DMS114 treated with DMSO at 0.1 percent for 48 hours (cell line): ENCODE measurements around the gene NELFB.
"Not testable (repeated sequence)": the region's sequence is repeated elsewhere in the genome, so short reads cannot be mapped to it uniquely, and the experiment has no call there.

Experiments
- DNase-seq: peaks from one replicate; lab custom pipeline; 2025; ENCODE audit not compliant: unreplicated experiment; lab: John Stamatoyannopoulos, UW

The NELFB gene

DNA sequence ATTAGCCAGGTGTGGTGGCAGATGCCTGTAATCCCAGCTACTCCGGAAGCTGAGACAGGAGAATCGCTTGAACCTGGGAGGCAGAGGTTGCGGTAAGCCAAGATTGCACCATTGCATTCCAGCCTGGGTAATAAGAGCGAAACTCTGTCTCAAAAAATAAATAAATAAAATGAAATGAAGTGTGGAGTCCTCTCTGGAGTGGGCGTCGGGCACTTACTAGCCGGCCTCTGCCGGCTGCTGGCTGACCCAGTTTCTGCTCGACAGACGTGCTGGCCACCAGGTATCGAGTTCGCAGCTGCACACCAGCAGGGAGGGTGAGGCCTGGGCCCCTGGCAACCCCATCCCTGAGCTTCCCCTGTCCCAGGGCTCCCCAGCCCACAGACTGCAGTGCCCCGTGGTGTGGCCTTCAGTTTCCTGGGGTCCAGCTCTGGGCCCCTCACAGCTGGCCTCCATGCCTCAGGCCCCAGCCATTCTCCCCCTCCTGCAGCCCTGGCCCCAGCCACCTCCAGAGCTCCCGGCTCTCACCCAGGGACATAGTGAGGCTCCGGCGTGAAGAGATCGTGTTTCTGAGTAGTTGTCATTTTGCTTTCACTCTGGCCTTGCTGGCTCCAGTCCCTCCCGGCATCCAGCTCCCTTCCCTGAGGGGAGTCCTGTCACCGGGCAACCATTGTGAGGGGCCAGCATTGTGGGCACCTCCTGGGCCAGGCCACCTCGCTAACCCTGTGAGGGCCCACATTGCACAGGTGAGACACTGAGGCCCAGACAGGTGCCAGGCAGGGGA, 7.8 kb upstream of the NELFB start:
- DNase-seq, result no peak

DNA sequence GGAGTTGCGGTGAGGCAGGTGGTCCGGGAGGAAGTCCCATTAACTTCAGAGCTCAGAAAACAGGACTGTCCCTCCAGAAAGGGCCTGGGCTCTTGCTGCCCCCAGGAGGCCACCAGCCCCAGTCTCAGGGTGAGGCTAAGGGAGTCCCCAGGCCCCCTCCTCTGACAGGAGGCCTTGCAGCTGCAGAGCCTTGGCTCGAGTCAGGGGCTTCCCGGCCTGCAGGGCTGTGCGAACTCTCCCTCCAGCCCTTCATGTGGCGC, 7.3 kb upstream of the NELFB start:
- DNase-seq, result no peak

DNA sequence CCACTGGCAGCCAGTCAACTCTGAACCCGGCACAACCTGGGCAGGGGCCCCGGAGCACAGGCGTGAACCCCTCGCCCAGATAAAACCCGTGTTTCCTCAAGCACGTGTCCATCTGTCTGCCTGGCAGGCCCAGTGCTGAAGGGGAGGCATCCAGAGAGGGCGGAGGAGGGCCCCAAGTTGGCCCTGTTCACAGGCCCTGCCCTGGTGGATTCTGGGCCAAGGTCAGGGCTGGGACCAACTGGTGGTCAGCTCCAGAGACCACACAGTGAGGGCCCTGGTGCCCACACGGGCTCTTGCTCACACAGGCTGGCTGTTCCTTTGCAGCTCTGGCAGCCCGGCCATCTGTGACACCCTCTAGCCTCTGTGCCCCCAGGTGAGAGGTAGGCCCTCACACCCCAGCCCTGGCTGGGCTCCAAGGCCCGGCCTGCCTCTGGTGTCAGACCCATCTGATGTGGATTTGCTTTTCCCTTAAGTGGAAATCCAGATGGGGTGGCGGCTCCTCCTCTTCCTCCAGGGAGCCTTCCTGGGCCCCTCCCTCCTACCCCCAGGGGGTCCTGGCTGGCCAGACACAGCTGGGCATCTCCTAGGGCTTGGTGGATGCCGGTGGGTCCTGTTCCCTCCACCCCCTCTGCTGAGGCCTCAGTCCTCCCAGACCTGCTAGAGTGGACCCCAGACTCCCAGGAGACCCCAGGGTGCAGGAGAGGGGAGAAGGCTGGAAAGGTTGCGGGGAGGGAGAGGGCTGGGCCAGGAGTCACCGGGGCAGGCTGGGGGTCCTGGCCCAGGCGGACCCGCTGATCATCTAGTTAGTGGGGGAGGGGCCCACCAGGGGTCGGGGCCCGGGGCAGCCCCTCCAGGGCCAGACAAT, 4.6 kb upstream of the NELFB start:
- DNase-seq, result no peak

DNA sequence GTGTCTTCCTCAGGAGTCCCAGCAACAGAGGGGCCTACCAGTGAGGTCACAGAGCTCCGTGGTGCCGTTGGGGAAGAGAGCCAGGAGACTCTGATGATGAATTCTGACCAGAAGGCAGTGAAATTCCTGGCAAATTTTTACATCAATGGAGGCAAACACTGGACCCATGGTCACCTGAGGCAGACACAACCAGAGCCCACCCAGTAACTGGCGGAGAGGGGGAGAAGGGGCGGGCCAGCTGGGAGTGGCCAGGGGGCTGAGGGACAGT, 4.0 kb upstream of the NELFB start, which contains the start of gene STPG3:
TSS of gene STPG3 (plus strand) at position 93 of the 268 bp plus-strand sequence. CDS start at position 94, 1 bp downstream.
- no peak for DNase-seq

DNA sequence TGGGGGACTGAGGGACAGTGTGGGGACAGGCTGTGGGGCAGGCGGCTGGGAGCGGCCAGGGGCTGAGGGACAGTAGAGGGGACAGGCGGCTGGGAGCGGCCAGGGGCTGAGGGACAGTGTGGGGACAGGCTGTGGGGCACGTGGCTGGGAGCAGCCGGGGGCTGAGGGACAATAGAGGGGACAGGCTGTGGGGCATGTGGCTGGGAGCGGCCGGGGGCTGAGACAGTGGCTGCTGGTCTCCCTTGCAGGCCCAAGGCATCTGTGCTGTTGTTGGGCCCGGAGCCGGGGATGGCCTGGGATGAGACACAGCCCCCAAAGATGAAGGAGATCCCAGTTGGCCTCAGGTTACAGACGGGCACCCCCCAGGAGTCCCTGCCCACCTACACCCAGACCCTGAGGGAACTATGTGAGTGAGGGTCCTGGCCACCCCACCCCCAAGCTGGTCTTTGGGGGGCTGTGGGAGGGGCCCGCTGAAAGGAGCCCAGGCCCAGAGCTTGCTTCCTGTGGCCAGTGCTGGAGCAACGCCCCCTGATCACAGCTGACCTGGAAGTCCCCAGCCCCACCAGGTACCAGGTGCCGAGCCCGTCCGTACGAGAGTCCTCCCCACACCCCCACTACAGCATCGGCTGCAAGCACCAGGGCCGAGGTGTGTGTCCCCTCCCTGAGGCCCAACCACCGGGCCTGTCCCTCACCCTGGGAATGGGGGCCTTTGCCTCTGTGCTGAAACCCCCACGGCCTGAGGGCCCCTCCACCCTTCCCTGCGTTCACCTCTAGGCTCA, 3.4 kb upstream of the NELFB start:
- DNase-seq, result no peak

DNA sequence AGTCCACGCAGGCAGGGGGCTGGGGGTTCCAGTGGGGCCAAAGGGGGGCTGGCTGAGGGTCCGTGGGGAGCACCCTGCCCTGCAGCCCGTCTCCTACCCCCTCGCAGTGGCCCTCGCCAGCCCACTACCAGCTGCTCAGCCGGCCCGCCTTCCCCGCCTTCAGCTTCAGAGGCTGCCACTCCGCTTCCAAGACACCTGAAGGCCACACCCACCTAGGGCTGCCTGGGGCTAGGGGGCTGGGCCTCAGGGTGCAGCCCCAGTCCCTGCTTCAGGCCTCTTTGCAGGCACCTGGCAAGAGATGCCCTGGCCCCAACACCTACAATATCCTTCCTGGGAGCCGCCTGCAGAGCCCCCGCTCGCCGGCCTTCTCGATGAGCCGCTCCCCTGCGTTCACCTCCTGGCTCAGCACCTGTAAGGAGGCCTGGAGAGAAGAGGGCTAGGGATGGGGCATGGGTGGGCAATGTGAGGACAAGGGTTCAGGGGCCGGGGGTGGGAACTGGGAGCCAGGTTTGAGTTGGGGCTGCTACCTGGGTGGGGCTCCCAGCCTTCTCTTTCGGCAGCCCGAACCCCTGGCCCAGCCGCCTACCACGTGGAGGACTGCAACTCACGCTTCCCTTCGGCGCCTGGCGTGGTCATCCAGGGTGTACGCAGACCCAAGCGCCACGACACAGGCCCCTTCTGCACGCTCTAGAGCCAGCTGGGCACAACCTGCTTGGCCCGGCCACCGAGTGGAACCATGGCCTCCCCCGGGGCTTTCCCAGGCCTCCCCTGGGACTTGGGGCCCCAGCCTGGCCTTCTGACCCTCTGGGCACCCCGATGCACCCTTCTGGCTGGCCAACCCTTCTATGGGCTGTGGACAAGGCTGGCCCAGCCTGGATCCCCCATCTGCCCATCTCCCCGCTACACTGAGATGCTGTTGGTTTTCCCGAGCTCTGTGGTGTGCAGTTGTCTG, 2.3 kb upstream of the NELFB start:
- DNase-seq, result no peak

DNA sequence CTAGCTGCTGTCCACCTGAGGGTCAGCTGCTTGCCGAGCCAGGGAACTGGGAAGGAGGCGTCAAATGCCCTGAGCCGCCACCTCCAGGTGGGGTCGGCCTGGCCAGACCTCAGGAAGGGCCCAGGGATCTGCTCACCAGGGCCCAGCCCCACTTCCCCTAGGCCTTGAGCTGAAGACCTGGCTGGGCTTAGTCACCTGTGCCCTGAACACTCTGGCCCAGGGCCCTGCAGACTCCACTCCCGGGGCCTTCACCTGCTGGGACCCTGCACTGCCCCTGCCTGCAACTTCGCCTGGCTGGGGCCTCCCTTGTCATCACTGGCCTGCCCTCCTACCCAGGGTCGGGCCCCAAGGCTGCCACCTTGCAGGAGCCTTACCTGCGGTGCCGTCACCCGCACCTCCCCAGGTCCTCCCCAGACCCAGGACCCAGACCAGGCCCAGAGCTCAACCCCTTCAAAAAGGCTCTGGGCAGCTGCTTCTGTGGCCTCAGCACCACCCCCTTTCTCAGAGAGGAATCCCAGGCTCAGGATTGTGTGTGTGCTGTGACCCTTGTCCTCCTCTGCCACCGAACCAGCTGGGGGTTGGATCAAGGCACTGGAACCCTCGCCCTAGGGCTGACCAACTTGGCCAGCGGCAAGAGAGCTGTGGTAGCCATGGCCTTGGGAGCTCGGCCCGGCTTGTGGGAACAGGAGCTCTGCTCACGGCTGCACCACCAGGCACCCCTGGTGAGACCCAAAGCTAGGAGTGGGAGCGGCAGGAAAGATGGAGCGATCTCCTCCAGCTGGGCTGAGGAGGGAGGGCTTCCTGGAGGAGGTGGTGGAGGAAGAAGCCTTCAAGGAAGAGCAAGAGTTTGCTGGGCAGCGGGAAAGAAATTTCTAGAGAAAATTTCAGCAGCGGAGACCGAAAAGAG, 1.2 kb upstream of the NELFB start:
- DNase-seq, result no peak

DNA sequence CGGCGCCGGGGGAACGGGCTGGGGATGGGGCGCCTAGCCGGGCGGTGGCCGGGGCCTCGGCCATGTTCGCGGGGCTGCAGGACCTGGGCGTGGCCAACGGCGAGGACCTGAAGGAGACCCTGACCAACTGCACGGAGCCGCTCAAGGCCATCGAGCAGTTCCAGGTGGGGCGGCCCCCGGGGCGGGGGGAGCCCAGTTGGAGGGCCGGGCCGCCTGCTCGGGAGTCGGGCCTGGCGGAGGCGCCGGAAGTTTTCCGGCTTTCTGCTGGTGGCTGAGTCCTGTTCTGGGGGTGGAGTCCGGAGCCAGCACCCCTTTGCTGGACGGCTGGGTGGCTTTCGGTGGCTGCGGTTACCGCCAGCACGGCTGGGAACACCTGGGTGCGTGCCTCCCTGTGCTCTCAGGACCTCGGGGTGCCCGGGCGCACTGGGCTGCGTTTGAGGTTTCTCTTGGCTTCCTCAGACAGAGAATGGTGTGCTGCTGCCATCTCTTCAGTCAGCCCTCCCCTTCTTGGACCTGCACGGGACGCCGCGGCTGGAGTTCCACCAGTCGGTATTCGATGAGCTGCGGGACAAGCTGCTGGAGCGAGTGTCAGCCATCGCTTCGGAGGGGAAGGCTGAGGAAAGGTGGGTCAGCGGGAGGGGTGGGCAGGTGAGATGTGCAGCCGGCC, 454 bp downstream of the NELFB start:
- DNase-seq, result no peak

DNA sequence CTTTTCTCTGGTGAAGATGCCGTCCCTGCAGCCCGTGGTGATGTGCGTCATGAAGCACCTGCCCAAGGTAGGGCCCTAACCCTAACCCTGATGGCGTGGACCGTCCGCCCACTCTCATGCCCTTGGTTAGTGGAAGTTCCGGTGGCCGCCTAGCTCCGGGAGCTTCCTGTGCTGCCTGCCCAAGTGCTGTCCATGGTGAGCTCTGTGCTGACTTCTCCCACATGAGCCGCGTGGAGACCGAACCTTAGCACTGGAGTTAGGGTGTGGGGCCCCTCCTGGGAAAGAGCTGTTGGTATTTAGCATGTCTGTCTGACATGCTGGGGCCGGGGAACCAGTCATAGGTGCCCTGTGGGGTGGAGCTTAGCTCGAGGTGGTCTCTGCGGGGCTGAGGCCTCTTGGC, 1.2 kb downstream of the NELFB start:
- no peak for DNase-seq

DNA sequence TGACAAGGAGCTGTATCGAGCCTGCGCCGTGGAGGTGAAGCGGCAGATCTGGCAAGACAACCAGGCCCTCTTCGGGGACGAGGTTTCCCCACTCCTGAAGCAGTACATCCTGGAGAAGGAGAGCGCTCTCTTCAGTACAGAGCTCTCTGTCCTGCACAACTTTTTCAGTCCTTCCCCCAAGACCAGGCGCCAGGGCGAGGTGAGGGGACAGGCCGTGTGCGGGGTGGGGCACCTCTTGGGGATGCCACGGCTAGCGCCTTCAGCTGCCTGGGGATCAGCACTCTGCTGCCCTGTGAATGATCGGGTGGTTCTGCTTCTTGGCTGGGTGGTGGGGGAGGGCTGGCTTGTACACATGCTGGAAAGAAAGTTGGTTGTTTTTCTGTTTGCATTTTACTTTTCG, 1.7 kb downstream of the NELFB start:
- no peak for DNase-seq

DNA sequence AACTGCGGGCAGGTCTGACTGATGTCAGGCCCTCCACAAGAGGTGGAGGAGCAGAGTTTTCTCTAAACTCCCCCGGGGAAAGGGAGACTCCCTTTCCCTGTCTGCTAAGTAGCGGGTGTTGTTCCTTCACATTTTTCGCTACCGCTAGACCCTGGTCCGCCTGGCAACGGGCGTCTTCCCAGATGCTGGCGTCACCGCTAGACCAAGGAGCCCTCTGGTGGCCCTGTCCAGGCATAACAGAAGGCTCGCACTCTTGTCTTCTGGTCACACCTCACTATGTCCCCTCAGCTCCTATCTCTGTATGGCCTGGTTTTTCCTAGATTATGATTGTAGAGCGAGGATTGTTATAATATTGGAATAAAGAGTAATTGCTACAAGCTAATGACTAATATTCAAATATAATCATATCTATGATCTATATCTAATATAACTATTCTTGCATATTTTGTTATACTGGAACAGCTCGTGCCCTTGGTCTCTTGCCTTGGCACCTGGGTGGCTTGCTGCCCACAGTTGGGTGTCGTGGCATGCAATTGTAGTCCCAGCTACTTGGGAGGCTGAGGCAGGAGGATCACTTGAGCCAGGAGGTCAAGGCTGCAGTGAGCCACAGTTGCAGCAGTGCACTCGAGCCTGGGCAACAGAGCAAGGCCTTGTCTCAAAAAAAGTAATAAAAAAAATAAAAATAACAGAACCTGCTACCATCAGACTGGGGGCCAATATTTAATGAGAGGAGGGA, 7.2 kb downstream of the NELFB start:
- DNase-seq, result not testable (repeated sequence)

DNA sequence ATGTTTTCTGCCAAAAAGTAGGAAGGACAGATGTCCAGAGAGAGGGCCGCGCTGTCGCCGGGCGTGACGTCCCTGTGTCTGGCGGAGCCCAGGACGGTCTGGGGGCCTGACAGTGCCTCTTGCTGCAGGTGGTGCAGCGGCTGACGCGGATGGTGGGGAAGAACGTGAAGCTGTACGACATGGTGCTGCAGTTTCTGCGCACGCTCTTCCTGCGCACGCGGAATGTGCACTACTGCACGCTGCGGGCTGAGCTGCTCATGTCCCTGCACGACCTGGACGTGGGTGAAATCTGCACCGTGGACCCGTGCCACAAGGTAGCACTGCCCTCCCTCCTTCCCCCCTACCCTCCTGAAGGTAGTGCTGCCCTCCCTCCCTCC, 7.8 kb downstream of the NELFB start:
- DNase-seq, result no peak

DNA sequence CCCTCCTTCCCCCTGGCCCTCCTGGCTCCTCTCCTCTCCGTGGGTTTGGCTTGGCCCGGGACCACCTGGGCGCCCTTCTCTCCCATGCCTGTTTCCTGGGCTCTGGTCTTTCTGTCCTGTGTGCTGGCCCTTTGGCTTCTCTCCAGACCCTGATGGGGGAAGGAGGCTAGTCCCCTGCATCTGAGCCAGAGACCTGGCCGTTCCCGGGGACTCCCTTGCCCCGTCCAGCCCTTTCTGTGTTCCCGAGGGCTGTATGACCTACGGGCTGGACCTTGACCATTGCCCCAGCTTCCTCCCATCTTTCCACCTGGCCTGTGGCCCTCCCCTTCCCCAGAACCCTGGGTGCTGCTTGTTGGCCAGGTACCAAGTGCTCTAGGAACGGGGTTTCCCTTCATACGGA, 8.4 kb downstream of the NELFB start:
- no peak for DNase-seq

DNA sequence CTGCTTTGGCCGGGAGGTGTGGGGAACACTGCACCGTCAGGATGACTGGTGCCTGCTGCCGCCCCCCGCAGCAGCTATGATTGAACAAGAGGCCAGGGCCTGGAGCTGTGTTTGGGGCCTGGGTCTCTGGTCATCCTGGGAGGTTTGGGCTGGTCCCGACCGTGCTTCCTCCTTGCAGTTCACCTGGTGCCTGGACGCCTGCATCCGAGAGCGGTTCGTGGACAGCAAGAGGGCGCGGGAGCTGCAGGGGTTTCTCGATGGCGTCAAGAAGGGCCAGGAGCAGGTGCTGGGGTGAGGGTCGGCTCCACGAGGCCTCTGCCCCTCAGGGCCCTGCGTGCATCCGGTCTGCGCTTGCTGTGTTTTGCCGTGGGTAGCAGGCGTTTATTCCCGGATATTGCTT, 8.9 kb downstream of the NELFB start:
- DNase-seq, result no peak

DNA sequence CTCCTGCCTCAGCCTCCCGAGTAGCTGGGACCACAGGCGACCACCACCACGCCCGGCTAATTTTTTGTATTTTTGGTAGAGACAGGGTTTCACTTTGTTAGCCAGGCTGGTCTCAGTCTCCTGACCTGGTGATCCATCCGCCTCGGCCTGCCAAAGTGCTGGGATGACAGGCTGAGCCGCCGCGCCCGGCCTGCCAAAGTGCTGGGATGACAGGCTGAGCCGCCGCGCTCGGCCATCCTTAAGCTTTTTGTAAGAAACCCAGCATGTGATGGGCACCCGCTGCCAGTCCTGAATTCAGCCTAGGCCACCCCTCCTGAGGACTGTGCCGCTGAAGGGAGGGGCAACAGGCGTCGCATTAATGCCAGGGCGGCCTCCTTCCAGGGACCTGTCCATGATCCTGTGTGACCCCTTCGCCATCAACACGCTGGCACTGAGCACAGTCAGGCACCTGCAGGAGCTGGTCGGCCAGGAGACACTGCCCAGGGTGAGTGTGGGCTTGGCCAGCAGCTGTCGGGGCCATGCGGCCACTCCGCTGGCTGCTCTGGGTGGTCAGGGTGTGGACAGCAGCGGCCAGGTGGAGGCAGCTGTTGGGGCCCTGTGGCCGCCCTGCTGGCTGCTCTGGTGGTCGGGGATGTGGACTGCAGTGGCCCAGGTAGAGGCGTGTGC, 10.5 kb downstream of the NELFB start:
- DNase-seq, result no peak

DNA sequence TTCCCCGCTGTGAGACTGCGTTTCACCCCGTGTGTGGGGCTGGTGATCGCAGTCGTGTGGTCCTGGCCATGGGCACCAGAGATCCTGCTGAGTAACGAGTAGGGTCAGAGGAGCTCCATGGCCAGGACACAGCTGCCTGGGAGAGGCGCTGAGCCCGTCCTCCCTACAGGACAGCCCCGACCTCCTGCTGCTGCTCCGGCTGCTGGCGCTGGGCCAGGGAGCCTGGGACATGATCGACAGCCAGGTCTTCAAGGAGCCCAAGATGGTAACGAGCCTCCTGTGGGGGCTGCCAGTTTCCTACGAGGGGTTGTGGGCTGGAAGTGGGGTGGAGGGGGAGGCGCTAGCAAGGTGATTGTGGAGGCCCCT, 11.0 kb downstream of the NELFB start:
- no peak for DNase-seq

DNA sequence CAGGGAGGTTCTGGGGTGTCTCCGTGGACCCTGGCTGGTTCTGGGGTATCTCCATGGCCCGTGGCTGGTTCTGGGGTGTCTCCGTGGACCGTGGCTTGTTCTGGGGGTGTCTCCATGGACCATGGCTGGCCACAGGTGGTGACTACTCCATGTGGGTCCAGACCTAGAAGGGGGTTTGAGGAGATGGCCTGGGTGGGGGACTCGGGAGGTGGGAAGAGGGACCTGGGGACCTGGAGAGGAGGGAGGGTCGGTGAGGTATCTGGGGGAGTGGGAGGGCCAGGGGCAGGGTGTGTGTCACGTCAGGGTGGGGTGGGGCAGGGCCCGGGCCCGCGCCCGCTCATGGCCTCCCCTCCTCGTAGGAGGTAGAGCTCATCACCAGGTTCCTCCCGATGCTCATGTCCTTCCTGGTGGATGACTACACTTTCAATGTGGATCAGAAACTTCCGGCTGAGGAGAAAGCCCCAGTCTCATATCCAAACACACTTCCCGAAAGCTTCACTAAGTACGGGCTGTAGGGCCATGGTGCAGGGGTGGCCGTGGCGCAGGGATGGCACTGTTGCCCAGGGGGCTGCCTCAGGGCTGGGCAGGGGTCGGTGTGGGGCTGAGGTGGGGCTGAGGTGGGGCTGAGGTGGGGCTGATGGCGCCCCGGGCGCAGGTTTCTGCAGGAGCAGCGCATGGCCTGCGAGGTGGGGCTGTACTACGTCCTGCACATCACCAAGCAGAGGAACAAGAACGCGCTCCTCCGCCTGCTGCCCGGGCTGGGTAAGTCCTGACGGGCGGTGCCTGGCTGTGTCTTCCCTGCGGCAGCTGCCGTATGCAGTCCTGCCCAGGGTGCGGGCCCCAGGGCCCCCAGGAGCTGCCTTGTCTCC, 11.7 kb downstream of the NELFB start:
- DNase-seq, result no peak
